HL-60 (cell line): ENCODE data around the gene ZFP64.
A peak's percentile ranks its signal among the peaks of the same experiment; 100 is the strongest.

Experiments
- CTCF ChIP-seq: IDR thresholded peaks from one replicate; pipeline ENCODE4 v1.5.1; 2011; ENCODE audit warnings: low read length, control low read depth, inconsistent platforms; ENCODE audit not compliant: insufficient read depth
- POLR2AphosphoS5 ChIP-seq: IDR thresholded peaks from 2 replicates; pipeline ENCODE4 v1.6.1; 2012; ENCODE audit warnings: low read depth
- REST ChIP-seq: IDR thresholded peaks from 2 replicates; pipeline ENCODE4 v1.6.1; 2012; ENCODE audit warnings: low read depth; ENCODE audit not compliant: insufficient replicate concordance
- SPI1 ChIP-seq: IDR thresholded peaks from 2 replicates; pipeline ENCODE4 v1.6.1; 2012; ENCODE audit warnings: low read depth, mild to moderate bottlenecking, borderline replicate concordance

- TF ChIP-seq SPI1 (no peak), CTCF (no peak), POLR2AphosphoS5 (no peak), REST (peak; percentile 33)
These were observed 995 bp downstream of the ZFP64 start for GRCh38 chr20:52190437-52191131.
